Progenitor cell of endocrine pancreas (in vitro differentiated cells): ENCODE measurements around the gene IGFBP7. TPM values are rescaled to one million over a fixed set of nuclear protein-coding genes. Genes with fewer than 3 reads are reported as not detected.

Experiments used
- DNase-seq: peaks from one replicate; pipeline ENCODE4 v3.0.0; 2021; ENCODE audit warnings: low spot score; ENCODE audit not compliant: unreplicated experiment
- H3K27ac Mint-ChIP-seq: 2 replicates; pipeline ENCODE4 v1.8.0; 2021; ENCODE audit warnings: mild to moderate bottlenecking, moderate library complexity, mixed read lengths
- H3K27me3 Mint-ChIP-seq: 2 replicates; pipeline ENCODE4 v1.8.0; 2021; ENCODE audit warnings: mixed read lengths
- H3K36me3 Mint-ChIP-seq: 2 replicates; pipeline ENCODE4 v1.8.0; 2022; ENCODE audit warnings: mixed read lengths; ENCODE audit not compliant: insufficient read depth
- H3K4me1 Mint-ChIP-seq: 2 replicates; pipeline ENCODE4 v1.8.0; 2021; ENCODE audit warnings: low read depth, mixed read lengths
- H3K4me3 Mint-ChIP-seq: 2 replicates; pipeline ENCODE4 v1.8.0; 2021; ENCODE audit warnings: low read depth, mild to moderate bottlenecking, moderate library complexity, mixed read lengths
- H3K9me3 Mint-ChIP-seq: 2 replicates; pipeline ENCODE4 v1.8.0; 2021; ENCODE audit warnings: low read depth, mixed read lengths
- CTCF ChIP-seq: fragments of 200-600 bp; sonication (generic); IDR thresholded peaks from one replicate; pipeline ENCODE4 v1.5.0; 2021; ENCODE audit warnings: antibody characterized with exemption, mild to moderate bottlenecking; ENCODE audit not compliant: unreplicated experiment
- total RNA-seq: library from RNA; stranded (reverse); gene quantifications from 2 replicates; pipeline ENCODE4 v1.2.1, GENCODE V29; 2021

IGFBP7 gene
- total RNA-seq, 1 donor from 2014 or later = 8.4 TPM

GRCh38 chr4:57144466-57144865 is 34.3 kb upstream of the IGFBP7 start:
- peaks cover 2% of the 10 kb centered on the region for H3K27me3 Mint-ChIP-seq
- TF ChIP-seq CTCF = no peak
- no peak overlapping the region for H3K4me3 Mint-ChIP-seq
- H3K9me3 Mint-ChIP-seq = peaks cover 5% of the 10 kb centered on the region
- peaks cover 6% of the 10 kb centered on the region for H3K4me1 Mint-ChIP-seq
- H3K27ac Mint-ChIP-seq = no peak overlapping the region
- H3K36me3 Mint-ChIP-seq = no peaks in the 10 kb centered on the region
- no peak for DNase-seq

- no peaks in the 10 kb centered on the region for H3K4me1 Mint-ChIP-seq
- TF ChIP-seq CTCF = no peak
- peaks cover 23% of the 10 kb centered on the region for H3K9me3 Mint-ChIP-seq
- peaks cover 3% of the 10 kb centered on the region for H3K36me3 Mint-ChIP-seq
- H3K4me3 Mint-ChIP-seq = no peak overlapping the region
- no peak for DNase-seq
- no peaks in the 10 kb centered on the region for H3K27me3 Mint-ChIP-seq
- H3K27ac Mint-ChIP-seq = no peak overlapping the region
Measured at GRCh38 chr4:57139783-57140182, 29.6 kb upstream of the IGFBP7 start.

- peaks cover 3% of the 10 kb centered on the region for H3K36me3 Mint-ChIP-seq
- no peaks in the 10 kb centered on the region for H3K27me3 Mint-ChIP-seq
- peaks cover 17% of the 10 kb centered on the region for H3K9me3 Mint-ChIP-seq
- TF ChIP-seq CTCF = no peak
- no peak overlapping the region for H3K4me3 Mint-ChIP-seq
- H3K4me1 Mint-ChIP-seq = no peaks in the 10 kb centered on the region
- no peak for DNase-seq
- no peak overlapping the region for H3K27ac Mint-ChIP-seq
Measured at GRCh38 chr4:57137261-57137660, 27.1 kb upstream of the IGFBP7 start.

- Mint-ChIP-seq H3K9me3 (peaks cover 17% of the 10 kb centered on the region), H3K4me1 (peaks cover 6% of the 10 kb centered on the region)
Measured at GRCh38 chr4:57136281-57136680, 26.1 kb upstream of the IGFBP7 start.

GRCh38 chr4:57132743-57133137 is 22.6 kb upstream of the IGFBP7 start:
- Mint-ChIP-seq H3K27ac (no peak overlapping the region), H3K27me3 (no peaks in the 10 kb centered on the region)

More at GRCh38 chr4:57136281-57136680, 26.1 kb upstream of the IGFBP7 start:
- Mint-ChIP-seq H3K36me3 (peaks cover 3% of the 10 kb centered on the region), H3K27ac (no peak overlapping the region), H3K27me3 (no peaks in the 10 kb centered on the region), H3K4me3 (no peak overlapping the region)
- no peak for DNase-seq
- no peak for TF ChIP-seq CTCF

More at GRCh38 chr4:57132743-57133137, 22.6 kb upstream of the IGFBP7 start:
- H3K9me3 Mint-ChIP-seq = peaks cover 11% of the 10 kb centered on the region
- H3K4me3 Mint-ChIP-seq = no peak overlapping the region
- DNase-seq = no peak
- no peak for TF ChIP-seq CTCF
- H3K4me1 Mint-ChIP-seq = peaks cover 6% of the 10 kb centered on the region
- H3K36me3 Mint-ChIP-seq = peaks cover 2% of the 10 kb centered on the region
